Gastrocnemius medialis (tissue), 4 donors: ENCODE data around the gene ZBTB39. TPM values are rescaled to one million over a fixed set of nuclear protein-coding genes. Genes with fewer than 3 reads are reported as not detected.

ENCODE experiments used
- ATAC-seq, 2 donors: fragments of 150-250 bp; one replicate each; pipeline ENCODE4 v1.9.1; 2016
- DNase-seq, 2 donors: peaks; one replicate each; pipeline ENCODE4 v3.0.0-alpha.2; 2019
- H3K27ac ChIP-seq, 4 donors: fragments of 200-600 bp; sonication (generic); 1 replicate in 1 of 4; 2 replicates in 3 of 4; pipeline ENCODE4 v1.5.1; 2016 to 2018; ENCODE audit warnings: mild to moderate bottlenecking in 2 of 4, moderate library complexity in 1 of 4
- H3K27me3 ChIP-seq, 3 donors: fragments of 200-600 bp; sonication (generic) in 2 of 3; 1 replicate in 1 of 3; 2 replicates in 2 of 3; pipeline versions ENCODE4 v1.5.1 to v1.6.0; 2016 to 2019; ENCODE audit warnings: mild to moderate bottlenecking in 1 of 3, moderate library complexity in 1 of 3
- H3K36me3 ChIP-seq, 2 donors: fragments of 200-600 bp; sonication (generic) in 1 of 2; one replicate each; pipeline ENCODE4 v1.5.1; 2017 to 2018
- H3K4me1 ChIP-seq, 2 donors: fragments of 200-600 bp; sonication (generic) in 1 of 2; one replicate each; pipeline ENCODE4 v1.5.1; 2016 to 2017; ENCODE audit warnings: mild to moderate bottlenecking in 2 of 2
- H3K4me3 ChIP-seq, 4 donors: fragments of 200-600 bp; sonication (generic) in 3 of 4; 1 replicate in 1 of 4; 2 replicates in 3 of 4; pipeline ENCODE4 v1.5.1; 2016 to 2019; ENCODE audit warnings: mild to moderate bottlenecking in 2 of 4
- H3K9me3 ChIP-seq, 3 donors: fragments of 200-600 bp; sonication (generic) in 2 of 3; 1 replicate in 1 of 3; 2 replicates in 2 of 3; pipeline ENCODE4 v1.5.1; 2016 to 2019
- CTCF ChIP-seq, 5 experiments: fragments of 450-650 bp in 3 of 5; fragments of 200-600 bp in 2 of 5; sonication (generic) in 2 of 5; IDR thresholded peaks in 4 of 5; conservative IDR thresholded peaks in 1 of 5; 1 replicate in 4 of 5; 2 replicates in 1 of 5; pipeline ENCODE4 v1.5.1; 2016 to 2019; ENCODE audit warnings: antibody characterized with exemption in 5 of 5, mild to moderate bottlenecking in 3 of 5, moderate library complexity in 3 of 5
- POLR2A ChIP-seq, 2 donors: fragments of 450-650 bp; IDR thresholded peaks; one replicate each; pipeline ENCODE4 v1.6.1; 2017; ENCODE audit warnings: antibody characterized with exemption in 2 of 2, mild to moderate bottlenecking in 2 of 2, moderate library complexity in 2 of 2
- in situ Hi-C, 4 donors: fragments of 200-750 bp; cut with MboI; loops; one replicate each; pipeline versions ENCODE4 v1.15.0 to v1.8.0; 2017; ENCODE audit warnings: low sequenced_read_pairs in 4 of 4
- intact Hi-C: fragments of 100-400 bp; cut with DNase I; formaldehyde crosslinking; loops from one replicate; pipeline ENCODE4 v1.15.1; 2023; ENCODE audit warnings: low total_unique reads
- total RNA-seq, 4 donors: library from RNA; depleted of rRNA; stranded (reverse); fragments of >200 nt; gene quantifications; one replicate each; pipeline versions ENCODE4 v1.1.0 to v1.2.3, GENCODE V29; 2016

The ZBTB39 gene
- total RNA-seq, 4 donors from 2014 or later = 2.2 to 3.8 (median 2.8) TPM

- Histone ChIP-seq H3K4me3 (no peak overlapping the region), H3K9me3 (no peaks in the 10 kb centered on the region), H3K4me1 (no peaks in the 10 kb centered on the region), H3K27me3 (no peaks in the 10 kb centered on the region), H3K36me3 (no peaks in the 10 kb centered on the region), H3K27ac (no peak overlapping the region)
- DNase-seq (no peak), ATAC-seq (no peak)
- in situ Hi-C loops (no loop called here), intact Hi-C loops (no loop called here)
- no peak for TF ChIP-seq POLR2A (IDR thresholded peaks at IDR 0.05)
Measured at GRCh38 chr12:57037264-57037663, 30.9 kb upstream of the ZBTB39 start.

- intact Hi-C loops = no loop called here
- ATAC-seq = no peak
- no peak for DNase-seq
- in situ Hi-C loops = no loop called here
- Histone ChIP-seq H3K27ac (no peak overlapping the region), H3K27me3 (no peaks in the 10 kb centered on the region), H3K36me3 (no peaks in the 10 kb centered on the region), H3K4me3 (no peak overlapping the region), H3K9me3 (no peaks in the 10 kb centered on the region), H3K4me1 (no peaks in the 10 kb centered on the region)
- TF ChIP-seq POLR2A (IDR thresholded peaks at IDR 0.05) (no peak), CTCF (IDR thresholded peaks at IDR 0.05 in 4 of 5, conservative IDR thresholded peaks at IDR 0.05 in 1 of 5) (no peak)
Measured at GRCh38 chr12:57033431-57033830, 27.1 kb upstream of the ZBTB39 start.

GRCh38 chr12:57031789-57032188 lies 25.4 kb upstream of the ZBTB39 start:
- no peak for DNase-seq
- Histone ChIP-seq H3K4me1 (no peaks in the 10 kb centered on the region), H3K36me3 (no peaks in the 10 kb centered on the region), H3K27ac (no peak overlapping the region), H3K27me3 (no peaks in the 10 kb centered on the region), H3K4me3 (no peak overlapping the region), H3K9me3 (no peaks in the 10 kb centered on the region)
- in situ Hi-C loops = no loop called here
- intact Hi-C loops = no loop called here
- ATAC-seq = no peak
- no peak for TF ChIP-seq POLR2A (IDR thresholded peaks at IDR 0.05)
- TF ChIP-seq CTCF (IDR thresholded peaks at IDR 0.05 in 4 of 5, conservative IDR thresholded peaks at IDR 0.05 in 1 of 5) = no peak

- in situ Hi-C loops (no loop called here), intact Hi-C loops (no loop called here)
- no peaks in the 10 kb centered on the region for H3K4me1 ChIP-seq
- TF ChIP-seq POLR2A (IDR thresholded peaks at IDR 0.05) (no peak), CTCF (IDR thresholded peaks at IDR 0.05 in 4 of 5, conservative IDR thresholded peaks at IDR 0.05 in 1 of 5) (no peak)
- H3K27me3 ChIP-seq = no peaks in the 10 kb centered on the region
- no peak overlapping the region for H3K4me3 ChIP-seq
- no peak overlapping the region for H3K27ac ChIP-seq
- no peaks in the 10 kb centered on the region for H3K9me3 ChIP-seq
- no peaks in the 10 kb centered on the region for H3K36me3 ChIP-seq
- DNase-seq = no peak
- no peak for ATAC-seq
Measured at GRCh38 chr12:57031138-57031725, 24.9 kb upstream of the ZBTB39 start.

GRCh38 chr12:57029457-57029856 lies 23.1 kb upstream of the ZBTB39 start:
- TF ChIP-seq POLR2A (IDR thresholded peaks at IDR 0.05) = no peak
- no peak for TF ChIP-seq CTCF (IDR thresholded peaks at IDR 0.05 in 4 of 5, conservative IDR thresholded peaks at IDR 0.05 in 1 of 5)
- in situ Hi-C loops = no loop called here
- Histone ChIP-seq H3K36me3 (no peaks in the 10 kb centered on the region), H3K9me3 (no peaks in the 10 kb centered on the region), H3K4me3 (no peak overlapping the region), H3K4me1 (no peaks in the 10 kb centered on the region), H3K27me3 (no peaks in the 10 kb centered on the region), H3K27ac (no peak overlapping the region)
- intact Hi-C loops = no loop called here
- no peak for ATAC-seq
- DNase-seq = no peak
